NCI-H345 (cell line): Measurements from ENCODE around the gene RPS6KC1.
"Not testable (repeated sequence)": the region's sequence is repeated elsewhere in the genome, so short reads cannot be mapped to it uniquely, and the experiment has no call there.

ENCODE experiments used
- DNase-seq: peaks from one replicate; lab custom pipeline; 2025; lab: John Stamatoyannopoulos, UW

Gene RPS6KC1

DNA sequence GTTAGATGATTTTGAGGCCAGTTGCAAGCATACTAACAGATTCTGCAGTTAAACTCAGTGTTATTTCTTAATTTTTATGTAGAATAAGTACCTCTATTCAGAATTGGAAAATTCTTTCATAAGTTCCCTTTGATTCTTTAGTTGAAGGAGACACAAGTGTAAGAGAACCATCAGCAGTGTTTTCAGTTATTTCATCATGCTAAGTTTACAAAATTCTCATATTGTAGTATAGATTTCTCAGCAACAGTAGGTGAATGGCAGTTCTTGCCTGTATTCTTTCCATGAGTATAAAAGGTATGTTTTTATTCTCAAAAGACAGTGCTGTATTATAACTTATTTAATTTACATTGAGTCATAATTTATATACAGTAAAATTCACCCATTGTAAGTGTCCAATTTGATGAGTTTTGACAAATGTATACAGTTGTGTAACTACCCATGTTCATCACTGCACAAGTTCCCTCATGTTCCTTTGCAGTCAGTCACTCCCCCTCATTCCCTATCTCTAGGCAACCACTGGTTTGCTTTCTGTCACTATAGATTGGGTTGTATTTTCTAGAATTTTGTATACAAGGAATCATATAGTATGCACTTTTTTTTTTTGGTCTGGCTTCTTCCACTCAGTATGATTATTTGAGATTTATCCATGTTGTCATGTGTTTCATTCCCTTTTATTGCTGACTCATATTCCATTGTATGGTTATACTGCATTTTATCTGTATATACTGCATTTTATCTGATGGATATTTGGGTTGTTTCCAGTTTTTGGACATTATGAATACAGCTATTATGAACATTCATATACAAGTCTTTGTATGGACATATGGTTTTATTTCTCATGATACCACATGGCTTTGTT is 3.9 kb downstream of the RPS6KC1 start:
- DNase-seq = no peak

DNA sequence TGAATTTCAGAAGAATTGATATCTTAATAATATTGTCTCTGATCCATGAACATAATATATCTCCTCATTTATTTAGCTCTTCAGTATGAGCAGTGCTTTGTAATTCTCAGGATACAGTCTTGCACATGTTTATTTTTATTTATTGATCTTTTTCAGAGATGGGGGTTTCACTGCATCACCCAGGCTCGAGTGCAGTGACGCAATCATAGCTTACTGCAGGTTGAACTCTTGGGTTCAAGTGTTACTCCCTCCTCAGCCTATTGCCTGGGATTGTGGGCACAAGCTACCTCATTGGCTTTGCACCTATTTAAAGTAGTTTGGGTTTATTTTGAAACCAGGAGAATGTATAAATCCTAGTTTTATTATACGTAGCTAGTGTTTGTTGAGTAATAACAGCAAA is 4.7 kb downstream of the RPS6KC1 start:
- no peak for DNase-seq

DNA sequence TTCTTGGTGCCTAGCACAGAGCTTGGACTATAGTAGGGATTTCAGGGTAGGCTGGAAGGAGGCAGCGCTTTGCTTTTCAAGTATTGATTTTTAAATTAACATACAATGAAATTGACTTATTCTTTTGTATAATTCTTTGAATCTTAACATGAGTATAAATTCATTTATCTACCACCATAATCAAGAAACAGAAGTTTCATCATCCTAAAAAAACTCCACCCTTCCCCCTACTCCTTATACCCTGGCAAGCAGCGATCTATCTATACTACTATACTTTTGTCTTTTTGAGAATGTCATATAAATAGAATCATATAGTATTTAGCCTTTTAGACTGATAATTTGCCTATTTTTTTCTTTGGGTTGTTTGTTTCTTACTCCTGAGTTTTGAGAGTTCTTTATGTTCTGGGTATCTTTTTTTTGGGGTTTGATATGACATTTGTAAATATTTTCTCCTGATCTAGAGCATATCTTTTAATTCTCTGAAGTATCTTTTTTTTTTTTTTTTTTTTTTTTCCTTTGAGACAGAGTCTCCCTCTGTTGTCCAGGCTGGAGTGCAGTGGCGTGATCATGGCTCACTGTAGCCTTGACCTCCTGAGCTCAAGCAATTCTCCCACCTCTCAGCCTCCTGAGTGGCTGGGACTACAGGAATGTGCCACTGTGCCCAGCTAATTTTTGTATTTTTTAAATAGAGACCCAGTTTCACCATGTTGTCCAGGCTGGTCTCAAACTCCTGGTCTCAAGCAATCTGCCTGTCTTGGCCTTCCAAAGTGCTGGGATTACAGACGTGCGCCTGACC is 6.4 kb downstream of the RPS6KC1 start:
- no peak for DNase-seq

DNA sequence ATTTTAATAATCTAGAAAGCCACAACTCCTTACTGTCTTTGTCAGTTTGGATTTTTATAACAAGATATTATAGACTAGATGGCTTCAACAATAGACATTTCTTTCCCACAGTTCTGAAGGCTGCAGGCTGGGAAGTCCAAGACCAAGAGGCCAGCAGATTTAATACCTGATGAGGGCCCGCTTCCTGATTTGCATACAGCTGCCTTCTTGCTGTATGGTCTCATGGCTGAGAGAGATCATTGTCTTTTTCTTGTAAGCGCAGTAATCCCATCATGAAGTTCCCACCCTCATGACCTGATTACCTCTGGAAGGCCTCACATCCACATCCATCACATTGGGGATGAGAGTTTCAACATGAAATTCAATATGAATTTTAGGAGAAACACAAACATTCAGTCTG is 9.8 kb downstream of the RPS6KC1 start:
- DNase-seq = peak; percentile 81

DNA sequence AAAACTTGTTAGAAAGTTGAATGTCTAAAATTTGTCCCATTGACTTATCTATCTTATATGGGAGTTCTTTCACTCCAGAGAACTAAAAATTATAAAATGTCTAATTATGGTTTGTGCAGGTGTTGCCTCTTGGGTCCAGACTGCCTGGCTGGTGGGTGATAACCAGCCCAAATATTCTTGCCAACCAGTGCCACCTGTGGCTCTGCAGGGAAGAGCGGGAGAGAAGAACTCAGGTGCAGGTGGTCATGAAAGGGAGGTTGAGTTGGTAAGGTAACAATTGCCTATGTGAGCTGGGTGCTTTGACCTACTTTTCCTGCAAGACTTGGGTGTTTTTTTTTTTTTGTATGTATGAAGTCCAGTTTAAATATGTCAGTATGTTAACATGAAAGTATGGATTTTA is 10.2 kb downstream of the RPS6KC1 start:
- peak; percentile 39 for DNase-seq

DNA sequence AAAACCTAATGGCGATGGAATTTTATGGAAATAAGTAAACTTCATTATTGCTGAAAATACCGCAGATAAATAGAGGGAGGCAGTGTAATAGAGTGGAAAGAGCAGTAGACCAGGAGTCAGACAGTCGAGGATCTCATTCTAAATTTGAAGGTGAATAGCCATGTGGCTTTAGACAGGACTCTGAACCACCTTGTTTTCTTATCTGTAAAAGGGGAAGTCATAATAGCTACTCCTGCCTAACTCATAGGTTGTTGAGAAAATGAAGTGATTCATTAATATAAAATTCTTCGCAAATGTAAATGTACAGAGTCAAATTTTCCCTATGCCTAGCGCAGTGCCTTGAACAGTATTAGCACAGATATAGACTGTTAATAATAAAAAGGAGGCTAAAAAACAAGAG is 14.8 kb downstream of the RPS6KC1 start:
- DNase-seq = no peak

DNA sequence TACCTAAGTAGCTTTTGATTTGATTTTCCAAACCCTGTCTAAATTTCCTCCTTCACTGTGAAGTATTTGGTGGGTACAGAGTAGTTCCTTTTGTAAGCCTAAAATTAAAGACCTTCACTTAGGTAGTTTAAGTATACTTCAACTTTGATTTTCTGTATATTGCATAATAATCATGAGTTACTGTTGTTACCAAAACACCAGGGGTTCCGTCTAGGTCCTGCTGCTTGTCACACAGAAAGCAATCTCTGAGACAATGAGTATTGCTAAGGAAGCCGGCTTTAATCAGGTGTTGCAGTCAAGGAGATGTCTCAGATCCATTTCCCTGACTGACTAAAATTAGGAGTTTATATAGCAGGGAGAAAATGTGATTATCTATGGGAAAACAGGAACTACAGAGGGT is 15.3 kb downstream of the RPS6KC1 start:
- DNase-seq = no peak

DNA sequence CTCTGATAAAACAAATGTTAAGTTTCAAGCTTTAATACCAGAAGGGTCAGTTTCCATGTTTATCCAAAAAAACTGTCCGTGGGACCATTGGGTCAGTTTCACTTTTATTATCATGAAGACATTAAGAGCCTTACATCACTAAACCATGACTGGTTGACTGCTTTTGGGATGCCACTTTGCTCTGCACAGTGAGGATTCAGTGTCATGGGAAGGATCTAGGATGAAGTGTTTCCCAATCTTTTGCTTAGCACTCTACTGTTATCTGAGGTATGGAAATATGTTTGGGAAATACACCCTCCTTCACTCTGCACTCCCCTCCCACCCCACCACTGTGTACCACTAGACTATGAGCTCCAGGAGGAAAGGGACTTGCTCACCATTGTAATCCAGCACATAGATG is 16.3 kb downstream of the RPS6KC1 start:
- no peak for DNase-seq

DNA sequence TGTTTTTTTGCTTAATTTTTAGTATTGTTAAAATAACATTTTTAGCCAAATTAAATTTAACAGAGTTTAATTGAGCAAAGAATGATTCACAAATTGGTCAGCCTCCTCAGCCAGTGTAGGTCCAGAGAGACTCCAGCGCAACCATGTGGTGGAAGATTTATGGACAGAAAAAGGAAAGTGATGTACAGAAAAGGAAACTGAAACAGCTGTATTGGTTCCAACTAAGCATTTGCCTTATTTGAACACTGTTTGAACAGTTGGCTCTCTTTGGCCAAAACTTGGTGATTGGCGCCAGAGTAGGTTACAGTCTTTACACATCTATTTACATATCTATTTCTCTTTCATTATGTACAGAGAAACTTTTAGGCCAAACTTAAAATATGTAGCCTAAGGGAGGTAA is 19.4 kb downstream of the RPS6KC1 start:
- no peak for DNase-seq

DNA sequence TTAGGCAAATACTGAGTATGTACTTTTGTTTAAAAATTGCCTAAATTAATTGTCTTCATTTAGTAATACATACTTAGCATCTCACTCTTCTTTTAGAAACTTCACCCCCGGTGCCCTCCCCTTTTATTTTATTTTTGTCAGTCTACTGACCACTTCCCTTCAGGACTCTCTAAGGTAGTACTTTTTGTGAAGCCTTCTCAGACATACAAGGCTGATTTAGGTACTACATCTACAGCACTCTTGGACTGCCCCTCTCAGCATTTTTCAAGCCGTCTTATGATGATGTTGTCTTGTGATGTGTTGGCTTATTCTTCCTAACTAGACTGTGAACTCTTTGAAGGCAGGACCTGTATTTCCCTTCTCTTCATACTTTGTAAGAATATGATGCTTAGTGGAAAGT is 24.7 kb downstream of the RPS6KC1 start:
- DNase-seq = no peak

DNA sequence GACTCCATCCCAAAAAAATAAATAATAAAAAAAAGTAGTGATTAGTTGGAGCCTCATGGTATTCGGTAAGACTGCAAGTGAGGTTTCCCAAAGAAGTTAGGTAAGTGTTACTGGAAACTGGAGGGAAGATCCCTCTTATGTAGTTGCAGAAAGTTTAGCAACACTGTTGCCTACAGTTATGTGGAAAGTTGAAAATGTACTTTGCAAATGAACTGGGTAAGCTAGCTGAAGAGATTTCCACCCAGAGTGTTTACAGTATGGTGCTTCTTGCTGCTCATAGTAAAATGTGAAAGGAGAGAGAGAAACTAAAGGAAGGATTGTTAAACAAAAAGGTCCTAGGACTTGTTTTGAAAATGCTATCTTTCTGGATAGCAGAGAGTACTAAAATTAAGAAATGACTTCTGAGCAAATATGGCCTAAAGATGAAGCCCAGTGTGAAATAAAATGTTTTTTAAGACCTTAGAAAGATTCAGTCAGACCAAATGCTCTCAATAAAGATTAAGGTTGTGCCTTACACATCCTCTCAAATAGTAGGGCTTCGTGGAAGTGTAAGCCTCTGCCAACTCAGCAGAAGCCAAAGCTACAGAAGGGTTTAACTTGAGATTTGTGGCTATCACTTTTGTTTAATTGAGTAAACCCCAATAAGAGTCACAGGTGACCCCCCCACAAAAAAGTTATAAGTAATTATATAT is 31.5 kb downstream of the RPS6KC1 start:
- DNase-seq = no peak

DNA sequence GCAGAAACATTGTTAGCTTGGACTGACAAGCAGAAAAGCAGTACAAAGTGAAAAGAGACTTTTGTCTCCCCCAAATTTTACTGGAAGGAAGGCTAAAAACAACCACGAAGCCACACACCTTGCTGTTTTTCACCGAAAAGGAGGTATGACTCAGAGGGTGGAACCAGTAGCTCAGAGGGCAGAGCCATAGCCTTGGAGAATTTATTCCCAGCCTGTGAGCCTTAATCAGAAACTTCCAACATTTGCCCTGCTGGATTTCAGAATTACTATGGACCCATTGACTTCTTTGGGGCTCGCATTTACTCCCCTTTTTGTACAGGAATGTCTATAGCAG is 32.0 kb downstream of the RPS6KC1 start:
- DNase-seq = no peak

DNA sequence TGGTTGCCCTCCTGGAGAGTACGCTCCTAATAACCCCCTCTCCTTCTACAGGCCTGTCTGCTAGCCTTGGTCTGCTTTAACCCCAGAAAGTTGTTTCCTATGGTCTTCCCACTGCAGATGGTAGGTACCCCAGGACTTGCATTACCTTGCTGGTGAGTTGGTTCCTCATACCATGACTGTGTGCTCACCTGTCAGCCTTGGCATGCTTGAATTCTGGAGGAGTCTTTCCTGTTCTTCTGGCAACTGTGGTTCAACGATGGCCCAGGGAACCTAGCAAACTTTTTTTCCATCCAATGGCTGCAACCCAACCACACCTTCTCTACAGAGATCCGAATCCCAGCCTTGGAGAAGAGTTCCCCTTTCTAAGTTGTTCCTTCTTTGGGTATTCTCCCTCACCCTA is 36.9 kb downstream of the RPS6KC1 start:
- no peak for DNase-seq

DNA sequence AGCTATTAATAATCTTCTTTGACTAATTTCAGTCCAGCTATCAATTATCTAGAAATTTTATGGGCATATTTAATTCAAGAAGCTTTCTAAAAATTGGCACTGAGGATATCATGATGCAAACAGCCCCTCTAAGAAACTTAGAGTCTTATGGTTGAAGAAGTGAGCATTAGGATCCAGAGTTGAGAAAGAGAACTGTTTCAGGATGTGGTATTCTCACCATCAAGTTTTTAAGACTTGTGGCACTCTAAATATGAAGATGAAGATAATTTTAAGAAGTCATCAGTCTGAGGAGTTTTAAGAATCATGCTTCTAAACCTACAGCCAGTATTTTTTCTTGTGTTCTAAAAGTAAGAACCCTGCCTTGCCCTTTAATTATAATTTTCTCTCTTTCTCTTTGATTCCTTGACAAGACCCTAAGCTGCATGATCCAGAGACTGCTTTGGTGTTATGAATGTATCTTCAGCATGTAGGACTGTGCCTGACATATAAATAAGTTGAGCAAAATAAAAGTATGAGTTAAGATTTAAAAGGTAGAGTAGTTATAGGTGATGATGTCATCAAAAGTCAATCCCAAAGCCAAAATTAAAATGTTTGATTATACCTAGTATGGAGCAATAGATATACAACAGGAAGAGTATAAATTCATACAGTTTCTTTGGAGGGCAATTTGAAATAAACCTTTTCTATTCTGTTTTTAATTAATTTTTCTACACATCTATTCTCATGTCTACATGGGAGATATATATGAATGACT is 39.1 kb downstream of the RPS6KC1 start:
- DNase-seq = no peak

DNA sequence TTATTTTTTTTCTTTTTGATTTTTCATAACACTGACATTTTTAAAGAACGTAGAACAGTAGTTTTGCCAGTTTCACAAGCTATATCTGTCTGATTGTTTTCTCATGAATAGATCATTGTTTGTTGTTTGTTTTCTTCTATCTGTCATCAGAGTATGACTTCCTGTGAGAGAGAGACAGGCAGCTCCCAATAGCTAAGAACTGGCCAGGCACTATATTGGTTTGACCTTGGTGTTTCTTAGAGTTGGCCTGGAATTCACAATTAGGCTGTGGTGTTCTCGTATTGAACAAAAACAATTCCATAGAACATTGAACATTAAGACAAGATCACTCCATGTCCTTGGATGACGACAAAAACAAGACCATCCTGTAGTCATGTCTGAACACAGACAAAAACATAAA is 43.4 kb downstream of the RPS6KC1 start:
- DNase-seq = no peak

DNA sequence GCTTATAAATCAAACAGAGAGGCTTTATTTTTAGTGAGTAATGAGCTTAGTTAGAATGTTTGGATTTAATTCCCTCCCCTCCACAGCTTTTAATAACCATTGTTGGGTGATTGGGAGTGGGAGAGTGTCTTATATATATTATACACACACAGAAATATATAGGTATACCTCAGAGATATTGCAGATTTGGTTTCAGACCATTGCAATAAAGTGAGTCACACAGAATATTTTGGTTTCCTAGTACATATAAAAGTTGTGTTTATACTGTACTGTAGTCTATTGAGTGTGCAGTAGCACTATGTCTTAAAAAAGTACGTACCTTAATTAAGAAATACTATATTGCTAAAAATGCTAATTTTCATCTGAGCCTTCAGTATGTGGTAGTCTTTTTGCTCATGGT is 44.4 kb downstream of the RPS6KC1 start:
- no peak for DNase-seq

DNA sequence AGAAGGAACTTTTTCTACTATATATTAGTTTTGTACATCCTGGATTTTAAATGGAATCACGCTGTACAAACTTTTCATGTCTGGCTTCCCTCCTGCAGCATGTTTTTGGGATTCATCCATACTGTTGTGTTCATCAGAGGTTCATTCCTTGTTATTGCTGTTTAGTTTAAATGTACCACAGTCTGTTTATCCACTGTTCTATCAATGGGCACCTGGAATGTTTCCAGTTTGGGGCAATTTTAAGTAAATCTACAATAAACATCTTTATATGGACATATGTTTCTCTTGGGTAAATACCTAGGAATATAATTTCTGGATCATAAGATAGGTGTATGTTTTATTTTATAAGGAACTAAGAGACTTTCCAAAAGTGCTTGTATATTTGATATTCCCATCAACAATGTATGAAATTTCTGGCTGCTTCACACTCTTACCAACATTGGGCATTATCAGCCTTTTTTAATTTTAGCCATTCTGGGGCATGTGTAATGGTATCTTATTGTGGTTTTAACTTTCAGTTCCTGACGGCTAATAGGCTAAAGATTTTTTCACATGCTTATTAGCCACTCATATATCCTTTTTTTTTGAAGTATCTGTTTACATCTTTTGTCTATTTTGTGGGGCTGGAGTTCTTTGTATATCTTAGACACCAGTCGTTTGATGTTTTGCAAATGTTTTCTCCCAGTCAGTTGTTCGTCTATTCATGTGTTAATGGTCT is 48.8 kb downstream of the RPS6KC1 start:
- no peak for DNase-seq

DNA sequence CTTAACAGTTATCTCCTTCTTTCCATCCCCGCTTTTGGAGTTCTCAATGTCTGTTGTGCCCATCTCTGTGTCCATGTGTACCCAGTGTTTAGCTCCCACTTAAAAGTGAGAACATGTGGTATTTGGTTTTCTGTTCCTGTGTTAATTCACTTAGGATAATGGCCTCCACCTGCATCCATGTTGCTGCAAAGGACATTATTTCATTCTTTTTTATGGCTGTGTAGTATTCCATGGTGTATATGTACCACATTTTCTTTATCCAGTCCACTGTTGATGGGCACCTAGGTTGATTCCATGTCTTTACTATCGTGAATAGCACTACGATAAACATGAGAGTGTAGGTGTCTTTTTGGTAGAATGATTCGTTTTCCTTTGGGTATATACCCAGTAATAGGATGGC is 49.5 kb downstream of the RPS6KC1 start:
- not testable (repeated sequence) for DNase-seq

DNA sequence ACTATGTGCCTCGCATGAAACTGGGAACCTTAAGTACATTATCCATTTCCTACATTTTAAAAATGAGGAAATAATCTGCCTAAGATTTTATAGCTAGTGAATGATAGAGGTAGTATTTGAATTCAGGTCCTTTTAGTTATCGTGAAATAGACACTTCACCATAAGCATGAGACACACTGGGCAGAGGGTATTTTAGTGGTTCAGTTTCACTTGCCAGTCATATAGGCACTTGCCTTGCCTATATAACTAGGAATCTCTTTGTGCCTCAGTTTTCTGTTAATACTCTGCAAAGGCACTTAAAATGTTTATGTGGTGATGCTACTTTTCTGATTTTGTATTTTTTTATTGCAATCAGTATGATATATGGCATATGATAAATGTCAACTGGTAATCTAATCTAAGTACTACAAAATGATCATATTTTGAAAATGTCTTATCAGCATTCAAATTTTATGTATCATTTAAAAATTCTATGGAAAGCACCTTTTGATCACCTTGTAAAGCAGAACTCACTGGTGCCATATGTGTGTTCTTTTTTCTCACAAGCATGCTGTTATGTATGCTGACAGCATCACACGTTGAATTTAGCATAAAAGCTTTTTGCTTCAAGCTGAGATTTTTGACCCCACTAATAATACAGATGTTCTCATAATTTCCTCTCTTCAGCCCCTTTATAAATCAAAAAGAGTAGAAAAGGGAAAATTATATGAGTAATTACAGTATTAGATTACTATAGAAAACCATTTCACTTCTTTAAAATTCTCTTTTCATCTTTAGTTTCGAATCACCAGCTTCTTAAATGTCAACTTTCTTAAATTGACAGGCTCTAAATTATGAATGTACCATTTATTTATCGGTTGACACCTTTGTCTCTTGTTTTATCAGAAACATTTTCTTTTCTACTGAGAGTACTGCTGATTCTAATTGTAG is 52.6 kb downstream of the RPS6KC1 start:
- DNase-seq = no peak

DNA sequence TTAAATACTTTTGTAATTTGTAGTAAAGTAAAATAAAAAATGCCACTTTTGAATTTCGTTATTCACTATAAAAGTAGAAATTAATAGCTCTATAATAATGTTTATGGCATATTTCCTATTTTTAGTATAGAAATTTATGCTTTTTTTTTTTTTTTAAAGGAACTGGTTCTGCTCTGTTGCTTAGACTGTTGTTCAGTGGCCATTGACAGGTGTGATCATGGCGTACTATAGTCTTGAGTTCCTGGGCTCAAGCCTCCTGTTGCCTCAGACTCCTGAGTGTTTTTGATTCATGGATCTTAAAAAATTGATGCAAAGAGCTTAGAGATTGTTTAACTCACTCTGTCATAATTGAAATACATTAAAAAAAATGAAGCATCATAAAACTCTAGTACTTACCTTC is 53.6 kb downstream of the RPS6KC1 start:
- no peak for DNase-seq
